Hematopoietic multipotent progenitor cell treated with erythropoietin and hydrocortisone succinate and interleukin-3 and kit ligand, for 8 days (in vitro differentiated cells): ENCODE measurements around the gene BCL6B.

ENCODE experiments used
- DNase-seq: peaks from one replicate; pipeline ENCODE4 v3.0.0-alpha.2; 2015

BCL6B gene

DNA sequence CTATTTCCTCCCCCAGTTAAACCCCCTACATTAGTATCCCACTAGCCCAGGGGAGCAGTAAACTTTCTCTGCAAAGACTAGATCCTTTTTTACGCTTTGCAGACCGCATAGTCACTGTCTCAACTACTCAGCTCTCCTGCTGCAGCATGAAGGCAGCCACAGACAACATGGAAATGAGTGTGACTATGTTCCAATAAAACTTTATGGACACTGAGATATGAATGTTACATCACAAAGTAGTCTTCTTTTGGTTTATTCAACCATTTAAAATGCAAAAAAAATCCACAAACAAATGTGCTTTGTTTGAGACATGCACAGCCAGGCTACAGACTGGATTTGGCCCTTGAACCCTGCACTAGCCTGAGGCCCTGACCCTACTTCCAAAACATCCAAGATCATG is 12.3 kb upstream of the BCL6B start:
- no peak for DNase-seq

DNA sequence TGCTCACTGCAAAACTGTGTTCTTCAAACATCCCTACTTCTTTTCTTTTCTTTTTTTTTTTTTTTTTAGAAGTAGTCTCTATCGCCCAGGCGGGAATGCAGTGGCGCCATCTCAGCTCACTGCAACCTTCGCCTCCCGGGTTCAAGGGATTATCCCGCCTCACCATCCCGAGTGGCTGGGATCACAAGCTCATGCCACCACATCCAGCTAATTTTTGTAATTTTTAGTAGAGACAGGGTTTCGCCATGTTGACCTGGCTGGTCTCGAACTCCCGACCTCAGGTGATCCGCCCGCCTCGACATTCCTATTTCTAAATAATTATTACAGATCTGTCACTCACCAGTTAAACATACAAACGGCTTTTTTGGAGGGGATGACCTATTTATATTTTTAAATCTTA is 11.4 kb upstream of the BCL6B start:
- DNase-seq: no peak

DNA sequence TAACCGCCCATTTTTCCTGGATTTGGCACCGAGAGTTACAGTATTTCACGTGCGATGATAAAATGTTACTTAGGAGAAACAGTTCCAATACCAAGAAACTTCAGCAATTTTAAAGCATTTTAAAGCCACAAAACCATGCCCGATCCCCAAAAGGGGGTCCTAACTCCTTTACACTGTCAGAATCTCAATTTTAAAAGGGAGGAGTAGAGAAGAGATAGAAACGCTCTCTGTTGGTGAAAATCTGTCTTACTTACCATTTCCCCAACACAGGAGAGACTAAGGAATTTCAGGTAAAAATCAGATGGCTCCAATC is 11.0 kb upstream of the BCL6B start:
- DNase-seq: no peak

DNA sequence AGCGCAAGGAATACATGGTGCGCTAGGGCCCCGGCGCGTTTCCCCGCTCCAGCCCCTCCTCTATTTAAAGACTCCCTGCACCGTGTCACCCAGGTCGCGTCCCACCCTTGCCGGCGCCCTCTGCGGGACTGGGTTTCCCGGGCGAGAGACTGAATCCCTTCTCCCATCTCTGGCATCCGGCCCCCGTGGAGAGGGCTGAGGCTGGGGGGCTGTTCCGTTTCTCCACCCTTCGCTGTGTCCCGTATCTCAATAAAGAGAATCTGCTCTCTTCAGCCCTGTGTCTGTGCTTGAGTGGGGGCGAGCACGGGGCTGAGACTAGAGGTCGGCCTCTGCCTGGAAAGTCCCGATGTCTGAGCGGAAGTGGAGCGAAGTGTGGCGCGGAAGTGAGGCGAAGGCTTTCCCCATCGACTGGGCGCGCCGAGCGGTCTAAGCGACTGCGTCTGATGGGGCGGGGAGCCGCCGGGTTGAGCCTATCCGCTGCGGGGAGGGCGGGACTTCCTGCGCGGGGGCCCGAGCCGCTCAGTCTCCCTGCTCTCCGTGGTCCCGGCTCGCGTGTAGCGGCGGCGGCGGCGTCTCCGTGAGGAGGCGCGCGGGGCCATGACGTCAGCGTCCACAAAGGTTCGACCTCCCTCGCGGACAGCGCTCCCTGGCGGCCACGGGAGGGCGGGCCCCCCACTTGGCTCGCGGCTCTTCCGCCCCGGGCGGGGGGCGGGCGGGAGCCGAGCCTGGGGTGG is 8.4 kb upstream of the BCL6B start:
- peak; percentile 96 for DNase-seq

DNA sequence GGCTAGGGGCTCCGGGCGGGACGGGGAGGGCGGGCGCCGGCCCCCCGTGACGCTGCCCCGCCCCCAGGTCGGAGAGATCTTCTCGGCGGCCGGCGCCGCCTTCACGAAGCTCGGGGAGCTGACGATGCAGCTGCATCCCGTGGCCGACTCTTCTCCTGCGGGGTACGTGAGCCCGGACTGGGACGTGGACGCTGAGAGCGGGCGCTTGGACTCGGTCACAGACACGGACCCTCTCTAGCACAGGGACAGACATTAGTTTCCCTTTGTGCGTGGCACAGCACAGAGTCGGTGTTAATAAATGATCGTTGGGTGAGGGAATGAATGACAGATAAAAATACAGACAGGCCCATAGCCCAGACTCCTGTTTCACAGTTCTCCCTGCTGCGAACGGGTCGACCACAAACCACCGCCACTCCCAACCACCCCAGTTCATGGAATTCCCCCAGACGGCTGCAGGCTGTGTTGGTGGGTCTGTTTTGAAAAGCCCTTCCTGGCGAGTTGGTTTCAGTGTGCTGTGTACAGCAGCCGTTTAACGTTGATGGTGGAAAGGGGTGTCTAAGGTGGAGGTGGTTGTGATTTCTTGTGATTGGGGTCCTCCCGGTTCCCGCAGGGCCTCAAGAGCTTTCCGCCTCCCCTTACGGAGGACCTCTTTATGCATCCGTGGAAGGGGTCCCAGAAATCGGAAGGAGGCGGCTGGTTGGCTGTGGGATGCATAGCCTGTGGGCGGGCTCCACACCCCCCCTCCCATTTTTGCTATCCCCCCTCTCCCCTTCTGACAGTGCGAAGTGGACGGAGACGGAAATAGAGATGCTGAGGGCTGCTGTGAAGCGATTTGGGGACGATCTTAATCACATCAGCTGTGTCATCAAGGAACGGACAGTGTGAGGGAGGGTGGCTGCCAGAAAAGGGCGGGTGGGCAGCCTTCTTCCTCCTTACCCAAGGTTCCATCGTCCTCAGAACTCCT is 7.6 kb upstream of the BCL6B start:
- peak; percentile 72 for DNase-seq

DNA sequence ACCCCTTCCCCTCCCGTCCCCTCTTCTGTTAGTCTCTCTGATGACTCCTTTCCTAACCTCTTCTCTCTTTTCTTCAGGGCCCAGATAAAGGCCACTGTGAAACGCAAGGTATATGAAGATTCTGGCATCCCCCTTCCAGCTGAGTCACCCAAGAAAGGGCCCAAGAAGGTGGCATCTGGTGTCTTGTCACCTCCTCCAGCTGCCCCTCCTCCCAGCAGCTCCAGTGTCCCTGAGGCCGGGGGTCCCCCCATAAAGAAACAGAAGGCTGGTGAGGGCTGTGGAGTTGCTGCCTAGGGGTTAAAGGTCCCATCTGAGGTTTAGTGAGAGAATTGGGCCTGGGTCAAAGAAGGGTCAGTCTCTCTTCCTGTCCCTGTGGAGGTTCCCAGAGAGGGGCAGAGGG is 6.4 kb upstream of the BCL6B start:
- no peak for DNase-seq

DNA sequence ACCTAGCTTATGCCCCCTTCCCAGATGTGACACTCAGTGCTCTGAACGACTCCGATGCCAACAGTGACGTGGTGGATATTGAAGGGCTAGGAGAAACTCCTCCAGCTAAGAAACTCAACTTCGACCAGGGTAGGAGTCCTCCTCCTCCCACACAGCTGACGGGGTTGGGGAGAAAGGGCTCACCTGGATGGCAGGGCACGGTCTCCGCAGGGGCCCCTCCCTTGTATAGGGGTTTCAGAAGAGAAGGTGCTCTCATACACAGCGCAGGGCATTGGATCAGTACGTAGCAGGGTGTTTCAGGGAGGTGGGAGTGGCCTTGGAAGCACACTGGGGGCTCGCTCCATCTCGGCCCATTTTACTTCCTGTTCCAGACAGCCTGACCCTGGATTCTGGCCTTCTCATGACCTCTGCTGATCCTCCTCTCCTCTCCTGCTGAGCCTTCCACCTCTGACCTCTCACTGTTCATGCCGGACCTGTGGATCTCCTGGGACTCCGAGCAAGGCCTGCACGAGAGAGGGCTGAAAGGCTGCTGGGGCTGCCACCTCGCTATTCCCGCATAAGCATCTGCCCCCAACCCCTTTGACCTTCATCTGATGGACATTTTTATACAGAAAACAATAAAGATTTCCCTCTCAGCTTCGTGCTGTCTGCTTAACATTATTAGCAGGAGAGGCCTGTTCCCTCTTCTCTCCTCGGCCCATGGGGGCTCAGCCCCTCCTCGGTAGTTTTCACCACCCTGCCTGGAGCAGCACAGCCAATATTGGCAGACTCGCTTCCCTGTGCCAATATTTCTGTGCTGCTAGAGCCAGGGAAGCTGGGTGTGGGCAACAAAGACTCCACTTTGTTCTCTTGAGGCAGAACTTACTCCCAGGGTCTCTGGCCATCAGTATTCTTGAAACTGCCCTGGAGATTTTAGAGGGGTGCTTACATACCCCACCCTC is 5.7 kb upstream of the BCL6B start:
- no peak for DNase-seq

DNA sequence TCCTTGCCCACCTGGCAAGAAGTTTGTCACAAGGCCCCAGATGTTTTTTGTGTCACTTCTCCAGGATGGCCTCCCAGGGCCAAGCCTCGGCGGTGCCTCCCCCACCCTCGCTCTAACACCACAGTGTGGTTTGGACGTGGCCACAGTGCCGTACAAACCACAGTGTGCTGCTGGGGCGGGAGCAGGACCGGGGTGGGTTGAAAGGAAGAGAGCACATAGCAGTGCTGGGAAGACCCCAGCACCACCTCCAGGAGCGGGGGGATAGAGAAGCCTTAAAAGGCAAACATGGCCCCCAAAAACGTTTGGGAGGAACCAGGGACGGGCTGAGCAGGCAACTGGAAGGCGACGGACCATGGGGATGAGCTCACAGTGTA is 5.0 kb upstream of the BCL6B start:
- no peak for DNase-seq

DNA sequence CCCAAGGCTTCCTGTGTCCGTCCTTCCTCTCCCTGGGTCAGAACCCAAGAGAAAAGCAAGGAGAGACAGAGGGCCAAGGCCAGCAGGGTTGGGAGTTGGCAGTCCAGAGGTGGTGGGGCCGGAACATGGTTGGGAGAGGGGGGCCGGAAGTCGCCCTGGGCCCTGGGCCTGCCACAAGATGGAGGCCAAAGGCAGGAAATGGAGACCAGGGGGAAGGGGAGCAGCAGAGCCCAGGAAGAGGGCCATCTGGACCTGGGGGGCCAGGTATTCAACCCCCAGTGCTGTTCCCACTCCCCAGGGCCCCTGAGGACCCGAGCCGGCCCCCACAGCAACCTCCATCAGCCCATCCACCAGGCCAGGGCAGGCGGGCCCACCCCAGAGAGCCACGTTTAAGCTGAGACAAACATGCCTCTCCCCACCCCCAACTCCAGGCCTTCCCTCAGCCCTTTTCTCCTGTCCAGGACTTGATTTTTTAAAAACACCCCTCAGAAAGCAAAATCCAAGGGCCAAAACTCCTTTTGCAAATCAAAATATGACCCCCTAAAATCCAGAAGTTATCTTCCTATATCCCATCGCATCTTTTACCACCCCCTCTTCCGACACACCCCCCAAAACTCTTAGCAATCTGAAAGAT is 4.4 kb upstream of the BCL6B start:
- DNase-seq: no peak

DNA sequence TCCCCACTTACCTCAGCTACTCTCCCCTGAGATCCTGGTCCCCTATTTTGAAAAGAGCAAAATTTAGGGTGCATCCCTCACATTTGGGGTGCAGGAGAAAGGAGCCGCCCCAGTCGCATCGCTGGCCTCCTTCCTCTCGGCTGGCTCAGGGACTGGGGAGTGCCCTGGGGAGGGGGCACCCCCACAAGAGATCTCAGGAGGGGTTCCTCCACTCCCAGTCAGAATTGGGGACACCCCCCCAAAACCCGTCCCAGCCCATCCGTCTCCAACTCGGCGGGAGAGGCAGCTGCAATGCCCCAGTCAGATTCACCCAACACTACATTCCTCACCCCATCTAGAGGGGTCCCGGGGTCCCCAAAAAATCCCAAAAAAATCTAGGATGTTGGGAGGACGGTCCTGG is 3.5 kb upstream of the BCL6B start:
- no peak for DNase-seq

DNA sequence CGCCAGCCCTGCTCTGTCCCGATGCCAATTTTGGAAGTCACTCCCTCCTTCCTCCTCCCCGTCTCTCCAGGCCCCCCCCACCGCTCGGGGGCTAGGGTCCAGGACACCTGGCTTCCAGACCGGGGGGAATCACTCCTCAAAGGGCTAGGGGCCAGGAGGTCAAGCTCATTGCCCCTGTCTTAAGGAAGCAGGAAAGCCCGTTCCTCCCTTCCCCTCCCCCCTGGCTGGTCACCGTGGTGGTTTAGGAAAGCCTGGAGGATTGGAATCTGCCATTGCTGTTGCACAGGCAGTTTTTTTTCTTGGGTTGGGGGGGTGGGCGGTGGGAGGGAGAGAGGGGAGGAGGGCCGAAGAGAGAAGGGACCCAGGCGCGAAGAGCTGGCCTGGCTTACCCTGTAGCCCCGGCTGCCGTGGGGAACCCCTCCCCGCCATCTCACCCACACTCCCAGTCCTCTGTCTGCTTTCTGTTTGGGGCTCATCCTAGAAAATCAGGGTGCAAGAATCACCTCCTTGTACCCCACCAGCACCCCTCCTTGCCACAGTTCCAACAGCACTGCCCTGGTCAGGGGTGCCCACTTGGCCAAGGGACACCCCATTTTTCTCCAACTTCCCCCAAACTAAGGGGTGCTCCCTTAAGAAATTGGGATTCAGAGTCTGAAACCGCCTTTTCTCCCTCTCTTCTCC is 2.9 kb upstream of the BCL6B start:
- no peak for DNase-seq

DNA sequence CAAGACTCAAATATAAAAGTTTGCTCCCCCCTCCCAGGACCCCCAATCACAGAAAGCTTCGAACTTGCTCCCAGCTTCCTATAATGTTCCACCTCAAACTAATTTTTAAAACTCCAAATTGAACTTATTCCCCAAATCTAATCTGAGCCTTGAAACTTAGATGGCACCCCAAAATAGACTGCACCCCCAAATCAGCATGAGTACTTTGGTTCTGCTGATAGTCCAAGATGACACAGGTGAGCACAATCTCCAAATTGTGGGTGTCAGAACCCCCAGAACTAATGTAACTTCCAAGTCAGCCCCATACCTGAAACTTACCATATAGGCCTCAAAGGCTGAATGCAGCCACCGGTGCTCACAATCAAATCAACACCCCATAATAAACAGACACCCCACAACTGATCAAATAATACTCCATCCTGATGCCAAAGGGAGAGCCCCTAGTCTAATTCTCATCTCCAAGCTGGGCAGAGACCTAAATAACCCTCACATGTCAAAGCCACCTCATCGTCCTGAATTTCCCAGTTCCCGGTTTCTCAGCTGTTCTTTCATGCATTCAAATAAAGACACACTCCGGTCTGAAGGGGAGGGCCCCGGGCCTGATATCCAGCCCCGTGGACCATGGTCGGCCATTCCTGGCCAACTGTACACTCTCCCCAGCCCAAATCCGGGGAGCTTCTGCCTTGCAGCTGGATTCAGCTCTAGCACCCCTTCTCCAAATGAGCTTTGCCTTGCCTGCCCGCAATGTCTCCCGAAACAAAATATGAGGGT is 1.8 kb upstream of the BCL6B start:
- no peak for DNase-seq

DNA sequence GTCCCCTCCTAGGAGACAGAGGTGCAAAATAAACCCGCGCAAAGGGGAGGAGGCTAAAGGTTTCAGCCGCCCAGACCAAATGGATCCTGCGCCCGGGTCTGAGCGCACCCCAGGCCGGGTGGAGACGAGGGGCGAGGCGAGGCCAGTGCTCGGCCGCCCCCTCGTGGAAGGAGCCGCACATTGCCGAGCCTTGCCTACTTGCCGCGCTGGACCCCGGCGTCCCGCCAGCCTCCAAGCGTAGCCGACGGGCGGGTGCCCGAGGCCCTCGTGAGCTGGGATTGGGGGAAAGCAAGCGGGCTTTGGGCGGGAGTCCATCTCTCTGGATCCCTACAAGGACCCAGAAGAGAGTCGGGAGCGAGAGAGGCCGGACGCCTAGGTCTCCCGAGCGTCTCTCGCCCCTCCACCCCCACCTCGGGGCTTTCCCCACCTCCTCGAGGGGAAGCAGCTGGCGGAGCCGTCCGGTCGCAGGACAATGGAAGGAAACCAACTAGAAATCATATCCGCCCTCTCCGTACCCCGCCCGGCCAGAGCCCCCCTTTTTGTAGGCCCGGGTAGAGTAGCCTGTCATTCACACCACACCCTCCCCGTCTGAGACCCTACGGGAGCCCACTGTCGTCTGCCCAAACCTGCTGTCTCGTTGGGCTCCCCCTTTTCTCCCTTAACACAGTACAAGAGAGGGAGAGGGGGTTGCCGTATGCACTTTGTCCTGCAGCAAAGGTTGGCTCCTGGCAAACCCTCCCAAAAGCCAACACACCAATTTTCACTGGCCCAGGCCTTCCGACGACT is 664 bp upstream of the BCL6B start:
- peak; percentile 80 for DNase-seq

DNA sequence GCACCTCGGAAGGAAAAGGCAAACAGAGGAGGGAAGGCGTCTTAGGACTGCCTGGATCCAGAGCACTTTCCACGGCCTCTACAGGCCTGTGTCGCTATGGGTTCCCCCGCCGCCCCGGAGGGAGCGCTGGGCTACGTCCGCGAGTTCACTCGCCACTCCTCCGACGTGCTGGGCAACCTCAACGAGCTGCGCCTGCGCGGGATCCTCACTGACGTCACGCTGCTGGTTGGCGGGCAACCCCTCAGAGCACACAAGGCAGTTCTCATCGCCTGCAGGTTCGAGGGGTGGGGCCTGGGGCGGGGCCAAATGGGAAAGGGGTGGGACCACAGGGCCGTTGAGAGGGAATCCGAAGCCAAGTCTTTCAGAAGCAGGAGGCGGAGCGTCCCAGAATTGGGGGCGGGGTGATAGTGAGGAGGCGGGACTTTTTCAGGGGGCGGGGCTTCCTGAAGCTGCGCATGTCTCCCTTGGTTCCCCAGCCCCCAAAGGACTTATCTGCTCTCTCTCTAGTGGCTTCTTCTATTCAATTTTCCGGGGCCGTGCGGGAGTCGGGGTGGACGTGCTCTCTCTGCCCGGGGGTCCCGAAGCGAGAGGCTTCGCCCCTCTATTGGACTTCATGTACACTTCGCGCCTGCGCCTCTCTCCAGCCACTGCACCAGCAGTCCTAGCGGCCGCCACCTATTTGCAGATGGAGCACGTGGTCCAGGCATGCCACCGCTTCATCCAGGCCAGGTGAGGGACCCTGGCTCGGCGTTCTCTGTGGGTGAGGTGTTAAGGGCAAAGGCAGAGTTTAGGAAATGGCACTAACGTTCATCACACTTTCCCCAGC is 939 bp downstream of the BCL6B start:
- DNase-seq: peak; percentile 95

DNA sequence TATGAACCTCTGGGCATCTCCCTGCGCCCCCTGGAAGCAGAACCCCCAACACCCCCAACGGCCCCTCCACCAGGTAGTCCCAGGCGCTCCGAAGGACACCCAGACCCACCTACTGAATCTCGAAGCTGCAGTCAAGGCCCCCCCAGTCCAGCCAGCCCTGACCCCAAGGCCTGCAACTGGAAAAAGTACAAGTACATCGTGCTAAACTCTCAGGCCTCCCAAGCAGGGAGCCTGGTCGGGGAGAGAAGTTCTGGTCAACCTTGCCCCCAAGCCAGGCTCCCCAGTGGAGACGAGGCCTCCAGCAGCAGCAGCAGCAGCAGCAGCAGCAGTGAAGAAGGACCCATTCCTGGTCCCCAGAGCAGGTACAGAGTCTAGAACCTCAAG is 1.5 kb downstream of the BCL6B start:
- no peak for DNase-seq

DNA sequence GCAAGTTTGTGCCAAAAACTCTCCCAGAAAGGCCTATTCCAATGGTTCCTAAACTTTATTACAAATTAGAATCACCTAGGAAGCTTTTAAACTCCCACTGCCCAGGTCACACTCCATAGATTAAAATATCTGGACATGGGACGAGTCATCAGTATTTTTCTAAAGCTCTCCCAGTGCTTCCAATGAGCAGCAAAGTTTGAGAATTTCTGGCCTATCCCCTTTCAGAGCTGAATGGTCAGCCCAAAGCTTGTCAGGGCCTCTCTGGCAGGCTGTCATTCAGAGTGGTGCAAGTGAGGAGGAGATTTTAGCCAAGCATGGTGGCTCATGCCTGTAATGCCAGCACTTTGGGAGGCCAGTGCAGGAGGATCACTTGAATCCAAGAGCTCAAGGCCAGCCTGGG is 2.4 kb downstream of the BCL6B start:
- no peak for DNase-seq

DNA sequence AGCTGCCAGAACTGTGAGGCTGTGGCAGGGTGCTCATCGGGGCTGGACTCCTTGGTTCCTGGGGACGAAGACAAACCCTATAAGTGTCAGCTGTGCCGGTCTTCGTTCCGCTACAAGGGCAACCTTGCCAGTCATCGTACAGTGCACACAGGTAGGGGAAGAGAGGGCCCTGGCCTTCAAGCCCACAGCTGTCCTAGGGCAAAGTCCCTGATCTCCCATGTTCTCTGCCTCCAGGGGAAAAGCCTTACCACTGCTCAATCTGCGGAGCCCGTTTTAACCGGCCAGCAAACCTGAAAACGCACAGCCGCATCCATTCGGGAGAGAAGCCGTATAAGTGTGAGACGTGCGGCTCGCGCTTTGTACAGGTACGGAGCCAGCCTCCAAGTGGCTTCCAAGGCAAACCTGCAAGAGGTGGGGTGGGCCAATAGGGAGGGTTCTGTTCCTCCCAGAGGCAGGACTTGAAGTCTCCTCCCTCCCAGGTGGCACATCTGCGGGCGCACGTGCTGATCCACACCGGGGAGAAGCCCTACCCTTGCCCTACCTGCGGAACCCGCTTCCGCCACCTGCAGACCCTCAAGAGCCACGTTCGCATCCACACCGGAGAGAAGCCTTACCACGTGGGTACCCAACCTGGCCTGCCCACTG is 3.7 kb downstream of the BCL6B start:
- DNase-seq: no peak

DNA sequence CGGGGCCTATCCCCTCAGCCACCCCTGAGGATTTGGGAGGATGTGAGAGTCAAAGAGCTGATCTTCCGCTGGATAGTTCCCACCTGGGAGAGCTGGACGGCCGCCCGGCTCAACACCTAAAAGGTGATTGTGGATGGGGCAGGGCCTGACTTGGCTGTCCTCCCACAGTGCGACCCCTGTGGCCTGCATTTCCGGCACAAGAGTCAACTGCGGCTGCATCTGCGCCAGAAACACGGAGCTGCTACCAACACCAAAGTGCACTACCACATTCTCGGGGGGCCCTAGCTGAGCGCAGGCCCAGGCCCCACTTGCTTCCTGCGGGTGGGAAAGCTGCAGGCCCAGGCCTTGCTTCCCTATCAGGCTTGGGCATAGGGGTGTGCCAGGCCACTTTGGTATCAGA is 4.5 kb downstream of the BCL6B start:
- no peak for DNase-seq

DNA sequence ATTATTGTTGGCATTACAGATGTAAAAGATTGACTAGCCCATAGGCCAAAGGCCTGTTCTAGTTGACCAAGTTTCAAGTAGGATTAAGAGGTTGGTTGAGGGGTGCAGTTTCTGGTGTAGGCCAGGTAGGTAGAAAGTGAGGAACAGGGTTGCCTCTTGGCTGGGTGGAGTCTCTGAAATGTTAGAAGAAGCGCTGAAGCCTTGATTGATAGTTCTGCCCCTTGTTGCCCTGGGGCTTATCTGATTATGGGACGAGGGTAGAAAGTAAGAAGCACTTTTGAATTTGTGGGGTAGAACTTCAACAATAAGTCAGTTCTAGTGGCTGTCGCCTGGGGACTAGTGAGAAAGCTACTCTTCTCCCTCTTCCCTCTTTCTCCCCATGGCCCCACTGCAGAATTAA is 6.2 kb downstream of the BCL6B start:
- no peak for DNase-seq
